Measurements from ENCODE around the gene TEPSIN.

DNA sequence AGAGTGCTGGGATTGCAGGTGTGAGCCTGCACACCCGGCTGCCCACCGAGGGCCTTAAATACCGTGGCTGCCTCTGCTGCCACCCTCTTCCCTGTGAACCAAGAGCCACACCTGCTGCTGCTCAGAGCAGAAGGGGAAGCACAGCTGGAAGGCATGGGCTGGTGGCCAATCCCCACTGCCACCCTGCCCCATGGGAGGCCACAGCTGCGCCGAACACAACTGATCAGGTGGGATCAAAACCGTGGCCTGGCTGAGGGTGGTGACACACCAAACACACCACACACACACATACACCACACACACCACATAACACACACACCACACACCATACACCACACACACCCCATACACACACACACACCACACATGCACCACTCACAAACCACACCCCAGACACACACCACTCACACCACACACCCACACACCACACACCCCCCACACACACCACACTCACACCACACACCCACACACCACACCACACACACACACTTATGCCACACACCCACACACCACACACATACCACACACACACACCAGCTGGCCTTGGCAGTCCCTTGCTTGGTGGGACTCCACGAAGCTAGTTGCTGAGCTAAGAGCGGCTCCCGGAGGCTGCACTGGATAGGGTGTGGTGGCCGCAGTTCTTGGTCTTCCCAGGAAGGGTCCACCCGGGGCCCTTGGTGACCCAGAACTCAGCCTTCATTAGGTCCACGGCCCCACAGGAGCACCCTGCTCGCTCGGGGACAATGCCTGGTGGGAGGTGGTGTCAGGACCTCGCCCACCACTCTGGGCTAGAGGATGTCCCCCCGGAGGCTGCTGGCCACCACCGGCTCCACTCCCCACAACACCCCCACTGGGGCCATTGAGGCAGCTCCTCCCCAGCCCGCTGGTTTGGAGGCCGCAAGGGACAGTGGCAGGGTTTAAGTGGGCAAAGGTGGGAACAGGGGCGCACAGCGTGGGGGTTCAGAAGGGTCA is 31.0 kb downstream of the TEPSIN start:
- no peak for TF ChIP-seq ZNF565 (CRISPR knock-in tag; conservative IDR thresholded peaks at IDR 0.05; ENCODE audit: low read depth)
- TF ChIP-seq RARB (CRISPR knock-in tag; IDR thresholded peaks at IDR 0.05): no peak
- TF ChIP-seq, protein P1, sequence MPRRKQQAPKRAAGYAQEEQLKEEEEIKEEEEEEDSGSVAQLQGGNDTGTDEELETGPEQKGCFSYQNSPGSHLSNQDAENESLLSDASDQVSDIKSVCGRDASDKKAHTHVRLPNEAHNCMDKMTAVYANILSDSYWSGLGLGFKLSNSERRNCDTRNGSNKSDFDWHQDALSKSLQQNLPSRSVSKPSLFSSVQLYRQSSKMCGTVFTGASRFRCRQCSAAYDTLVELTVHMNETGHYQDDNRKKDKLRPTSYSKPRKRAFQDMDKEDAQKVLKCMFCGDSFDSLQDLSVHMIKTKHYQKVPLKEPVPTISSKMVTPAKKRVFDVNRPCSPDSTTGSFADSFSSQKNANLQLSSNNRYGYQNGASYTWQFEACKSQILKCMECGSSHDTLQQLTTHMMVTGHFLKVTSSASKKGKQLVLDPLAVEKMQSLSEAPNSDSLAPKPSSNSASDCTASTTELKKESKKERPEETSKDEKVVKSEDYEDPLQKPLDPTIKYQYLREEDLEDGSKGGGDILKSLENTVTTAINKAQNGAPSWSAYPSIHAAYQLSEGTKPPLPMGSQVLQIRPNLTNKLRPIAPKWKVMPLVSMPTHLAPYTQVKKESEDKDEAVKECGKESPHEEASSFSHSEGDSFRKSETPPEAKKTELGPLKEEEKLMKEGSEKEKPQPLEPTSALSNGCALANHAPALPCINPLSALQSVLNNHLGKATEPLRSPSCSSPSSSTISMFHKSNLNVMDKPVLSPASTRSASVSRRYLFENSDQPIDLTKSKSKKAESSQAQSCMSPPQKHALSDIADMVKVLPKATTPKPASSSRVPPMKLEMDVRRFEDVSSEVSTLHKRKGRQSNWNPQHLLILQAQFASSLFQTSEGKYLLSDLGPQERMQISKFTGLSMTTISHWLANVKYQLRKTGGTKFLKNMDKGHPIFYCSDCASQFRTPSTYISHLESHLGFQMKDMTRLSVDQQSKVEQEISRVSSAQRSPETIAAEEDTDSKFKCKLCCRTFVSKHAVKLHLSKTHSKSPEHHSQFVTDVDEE (CRISPR knock-in tag; IDR thresholded peaks at IDR 0.05): no peak
- TF ChIP-seq, protein P2, sequence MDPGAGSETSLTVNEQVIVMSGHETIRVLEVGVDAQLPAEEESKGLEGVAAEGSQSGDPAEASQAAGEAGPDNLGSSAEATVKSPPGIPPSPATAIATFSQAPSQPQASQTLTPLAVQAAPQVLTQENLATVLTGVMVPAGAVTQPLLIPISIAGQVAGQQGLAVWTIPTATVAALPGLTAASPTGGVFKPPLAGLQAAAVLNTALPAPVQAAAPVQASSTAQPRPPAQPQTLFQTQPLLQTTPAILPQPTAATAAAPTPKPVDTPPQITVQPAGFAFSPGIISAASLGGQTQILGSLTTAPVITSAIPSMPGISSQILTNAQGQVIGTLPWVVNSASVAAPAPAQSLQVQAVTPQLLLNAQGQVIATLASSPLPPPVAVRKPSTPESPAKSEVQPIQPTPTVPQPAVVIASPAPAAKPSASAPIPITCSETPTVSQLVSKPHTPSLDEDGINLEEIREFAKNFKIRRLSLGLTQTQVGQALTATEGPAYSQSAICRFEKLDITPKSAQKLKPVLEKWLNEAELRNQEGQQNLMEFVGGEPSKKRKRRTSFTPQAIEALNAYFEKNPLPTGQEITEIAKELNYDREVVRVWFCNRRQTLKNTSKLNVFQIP (CRISPR knock-in tag; IDR thresholded peaks at IDR 0.05; ENCODE audit: borderline replicate concordance, low read depth): no peak
- no peak for TF ChIP-seq ZFP3 (CRISPR knock-in tag; IDR thresholded peaks at IDR 0.05)
- TF ChIP-seq TOX (CRISPR knock-in tag; IDR thresholded peaks at IDR 0.05; ENCODE audit: borderline replicate concordance): no peak
- TF ChIP-seq OSR1 (CRISPR knock-in tag; IDR thresholded peaks at IDR 0.05): no peak
- TF ChIP-seq, protein P3, sequence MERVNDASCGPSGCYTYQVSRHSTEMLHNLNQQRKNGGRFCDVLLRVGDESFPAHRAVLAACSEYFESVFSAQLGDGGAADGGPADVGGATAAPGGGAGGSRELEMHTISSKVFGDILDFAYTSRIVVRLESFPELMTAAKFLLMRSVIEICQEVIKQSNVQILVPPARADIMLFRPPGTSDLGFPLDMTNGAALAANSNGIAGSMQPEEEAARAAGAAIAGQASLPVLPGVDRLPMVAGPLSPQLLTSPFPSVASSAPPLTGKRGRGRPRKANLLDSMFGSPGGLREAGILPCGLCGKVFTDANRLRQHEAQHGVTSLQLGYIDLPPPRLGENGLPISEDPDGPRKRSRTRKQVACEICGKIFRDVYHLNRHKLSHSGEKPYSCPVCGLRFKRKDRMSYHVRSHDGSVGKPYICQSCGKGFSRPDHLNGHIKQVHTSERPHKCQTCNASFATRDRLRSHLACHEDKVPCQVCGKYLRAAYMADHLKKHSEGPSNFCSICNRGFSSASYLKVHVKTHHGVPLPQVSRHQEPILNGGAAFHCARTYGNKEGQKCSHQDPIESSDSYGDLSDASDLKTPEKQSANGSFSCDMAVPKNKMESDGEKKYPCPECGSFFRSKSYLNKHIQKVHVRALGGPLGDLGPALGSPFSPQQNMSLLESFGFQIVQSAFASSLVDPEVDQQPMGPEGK (CRISPR knock-in tag; IDR thresholded peaks at IDR 0.05; ENCODE audit: borderline replicate concordance): no peak
- TF ChIP-seq BACH2 (CRISPR knock-in tag; IDR thresholded peaks at IDR 0.05; ENCODE audit: borderline replicate concordance): no peak

Data from SK-N-SH treated with all-trans-retinoic acid at 6 μM for 48 hours (cell line).